LNCaP clone FGC (cell line): ENCODE data around the gene TFEC.

ENCODE experiments used
- DNase-seq: peaks from one replicate; pipeline ENCODE4 v3.0.0-alpha.2; 2011; ENCODE audit warnings: low read depth
- H3K4me3 ChIP-seq: 2 replicates; pipeline ENCODE4 v1.5.1; 2011; ENCODE audit warnings: mild to moderate bottlenecking, low read depth, low read length, control low read depth
- CTCF ChIP-seq: IDR thresholded peaks from 2 replicates; pipeline ENCODE4 v1.5.1; 2012; ENCODE audit warnings: mild to moderate bottlenecking; ENCODE audit not compliant: control insufficient read depth, insufficient read depth; ENCODE audit errors: extremely low read depth

The TFEC gene

GRCh38 chr7:116045532-116045931, 15.0 kb upstream of the TFEC start:
- no peak for DNase-seq
- H3K4me3 ChIP-seq = no peak overlapping the region
- TF ChIP-seq CTCF = no peak

- TF ChIP-seq CTCF = no peak
- no peak for DNase-seq
Observed at GRCh38 chr7:116041615-116042014, 11.1 kb upstream of the TFEC start.

DNA sequence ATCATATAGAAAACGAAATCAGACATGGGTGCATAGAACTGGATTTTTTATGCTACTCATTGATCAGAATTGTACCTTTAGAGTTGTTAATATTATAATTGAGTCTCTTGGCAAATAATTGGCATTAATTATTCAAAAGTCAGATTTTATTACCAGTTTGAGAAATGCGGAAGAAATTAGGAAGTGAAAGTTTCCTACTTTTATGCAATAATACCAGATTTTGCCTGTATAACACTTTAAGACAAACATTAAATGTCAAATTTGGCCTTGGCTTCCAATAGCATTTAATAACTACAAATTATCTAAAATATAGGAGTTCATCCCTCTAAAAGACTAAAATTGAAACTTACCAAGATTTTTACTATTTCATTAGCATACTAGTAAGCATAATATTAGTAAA, 6.8 kb upstream of the TFEC start:
- TF ChIP-seq CTCF = no peak
- no peak for DNase-seq
- no peak overlapping the region for H3K4me3 ChIP-seq

More at GRCh38 chr7:116041615-116042014, 11.1 kb upstream of the TFEC start:
- no peak overlapping the region for H3K4me3 ChIP-seq

DNA sequence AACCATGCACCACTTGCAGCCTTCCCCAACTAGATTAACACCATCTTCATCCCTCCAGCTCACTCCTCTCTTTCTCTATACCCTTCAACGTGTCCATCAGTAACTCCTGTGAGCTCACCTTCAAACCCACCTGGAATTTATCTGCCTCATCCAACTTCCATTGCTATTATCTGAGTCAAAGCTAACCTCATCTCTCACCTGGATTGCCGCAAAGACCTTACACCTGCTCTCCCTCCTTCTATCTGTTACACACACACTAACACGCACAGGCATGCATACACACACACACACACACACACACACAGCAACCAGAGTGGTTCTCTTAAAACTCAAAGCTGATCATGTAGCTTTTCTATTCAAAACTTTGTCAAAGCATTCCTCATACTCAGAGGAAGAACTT, 3.8 kb upstream of the TFEC start:
- DNase-seq = no peak

GRCh38 chr7:116032886-116033285, 2.3 kb upstream of the TFEC start:
- no peak overlapping the region for H3K4me3 ChIP-seq
- TF ChIP-seq CTCF = no peak
- DNase-seq = no peak

More for the DNA sequence above, 3.8 kb upstream of the TFEC start:
- H3K4me3 ChIP-seq = no peak overlapping the region
- no peak for TF ChIP-seq CTCF

DNA sequence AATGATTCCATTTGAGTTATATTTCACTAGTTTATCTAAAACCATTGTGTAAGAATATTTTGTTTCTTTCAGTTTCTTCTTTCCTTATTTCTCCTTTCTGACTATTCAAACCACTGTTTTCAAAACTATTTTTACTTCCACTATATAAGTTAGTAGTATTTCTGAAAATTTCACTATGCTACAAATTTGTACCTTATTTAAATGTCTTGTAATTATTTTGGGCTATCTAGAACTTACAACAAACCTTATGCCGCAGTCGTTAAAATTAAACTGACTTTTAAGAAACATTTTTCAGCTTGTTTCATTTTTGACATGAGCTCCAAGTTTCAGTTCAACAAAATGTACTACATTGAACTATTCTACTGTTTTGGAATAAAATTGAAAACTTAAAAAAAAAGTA, 1.8 kb downstream of the TFEC start:
- DNase-seq = no peak
- TF ChIP-seq CTCF = no peak
- no peak overlapping the region for H3K4me3 ChIP-seq

GRCh38 chr7:116027786-116028185, 2.8 kb downstream of the TFEC start:
- DNase-seq = no peak
- no peak overlapping the region for H3K4me3 ChIP-seq
- no peak for TF ChIP-seq CTCF
